Right ventricle myocardium superior (tissue), 1 donor: ENCODE results near the gene AP1M1. TPM values are rescaled to one million over a fixed set of nuclear protein-coding genes. Genes with fewer than 3 reads are reported as not detected.

Experiments used
- ATAC-seq: fragments of 200-7000 bp; cut with Tn5 transposase; one replicate; pipeline ENCODE4 v1.9.1; 2020; ENCODE audit warnings: mild to moderate bottlenecking; ENCODE audit not compliant: poor library complexity
- DNase-seq: peaks from one replicate; pipeline ENCODE4 v3.0.0-alpha.2; 2020
- intact Hi-C: fragments of 100-400 bp; cut with DNase I; formaldehyde crosslinking; loops from one replicate; pipeline ENCODE4 v1.11.2; 2022
- total RNA-seq: library from RNA; stranded (reverse); fragmentation: NEBNext Ultra II Directional; extraction: Animal tissue kit (Norgen Biotek cat#: 25700); gene quantifications from one replicate; pipeline ENCODE4 v1.2.1, GENCODE V29; 2021
- donor health status: DM: no; HTN: yes; CAD: no; lungs with severe emphysema.

AP1M1 gene
- total RNA-seq, 1 donor from 2014 or later: 35.6 TPM

GRCh38 chr19:16248380-16249023, 50.8 kb downstream of the AP1M1 start:
- DNase-seq: no peak
- intact Hi-C loops: no loop called here
- no peak for ATAC-seq

GRCh38 chr19:16249826-16250404, 52.2 kb downstream of the AP1M1 start:
- ATAC-seq (no peak), DNase-seq (no peak)
- intact Hi-C loops: no loop called here

GRCh38 chr19:16252459-16253205, 54.9 kb downstream of the AP1M1 start:
- intact Hi-C loops: no loop called here
- DNase-seq (peak; percentile 58), ATAC-seq (peak; percentile 54)

GRCh38 chr19:16254851-16255408, 57.2 kb downstream of the AP1M1 start:
- intact Hi-C loops: loop anchor here (5.0 kb wide), 1 partner anchor 67 kb away; the partner anchor contains the start of gene KLF2
- no peak for ATAC-seq

GRCh38 chr19:16257509-16258002, 59.8 kb downstream of the AP1M1 start:
- intact Hi-C loops: loop anchor here (5.0 kb wide), 1 partner anchor 65 kb away; the partner anchor contains the start of gene KLF2
- DNase-seq: no peak
- ATAC-seq: no peak

More at GRCh38 chr19:16254851-16255408, 57.2 kb downstream of the AP1M1 start:
- no peak for DNase-seq

GRCh38 chr19:16258440-16258903, 60.8 kb downstream of the AP1M1 start:
- ATAC-seq: peak; percentile 83
- intact Hi-C loops: loop anchor here (5.0 kb wide), 1 partner anchor 64 kb away; the partner anchor contains the start of gene KLF2

GRCh38 chr19:16259385-16260159, 61.9 kb downstream of the AP1M1 start:
- intact Hi-C loops: loop anchor here (5.0 kb wide), 1 partner anchor 63 kb away; the partner anchor contains the start of gene KLF2
- DNase-seq (peak; percentile 57), ATAC-seq (no peak)

More at GRCh38 chr19:16258440-16258903, 60.8 kb downstream of the AP1M1 start:
- peak; percentile 87 for DNase-seq

- DNase-seq (no peak), ATAC-seq (no peak)
- intact Hi-C loops: no loop called here
Observed at GRCh38 chr19:16260160-16260811, 62.6 kb downstream of the AP1M1 start.

- ATAC-seq (no peak), DNase-seq (no peak)
- intact Hi-C loops: no loop called here
Observed at GRCh38 chr19:16260812-16261161, 63.1 kb downstream of the AP1M1 start.

- intact Hi-C loops: no loop called here
- ATAC-seq: no peak
Observed at GRCh38 chr19:16261584-16262368, 64.1 kb downstream of the AP1M1 start.

GRCh38 chr19:16262618-16263017, 64.9 kb downstream of the AP1M1 start:
- ATAC-seq (no peak), DNase-seq (no peak)
- intact Hi-C loops: no loop called here

More at GRCh38 chr19:16261584-16262368, 64.1 kb downstream of the AP1M1 start:
- DNase-seq: no peak

GRCh38 chr19:16263141-16263761, 65.5 kb downstream of the AP1M1 start:
- DNase-seq (no peak), ATAC-seq (no peak)
- intact Hi-C loops: no loop called here

GRCh38 chr19:16265205-16265604, 67.5 kb downstream of the AP1M1 start:
- DNase-seq (no peak), ATAC-seq (no peak)
- intact Hi-C loops: no loop called here

GRCh38 chr19:16265890-16266585, 68.3 kb downstream of the AP1M1 start:
- DNase-seq (no peak), ATAC-seq (no peak)
- intact Hi-C loops: no loop called here

GRCh38 chr19:16266586-16266942, 68.9 kb downstream of the AP1M1 start:
- DNase-seq (no peak), ATAC-seq (no peak)
- intact Hi-C loops: no loop called here

- intact Hi-C loops: no loop called here
- DNase-seq (no peak), ATAC-seq (no peak)
Observed at GRCh38 chr19:16268676-16269319, 71.1 kb downstream of the AP1M1 start.
